Measurements from ENCODE around the gene TMEM89.
A peak's percentile ranks its signal among the peaks of the same experiment; 100 is the strongest.

TMEM89 gene

GRCh38 chr3:48609088-48610005 lies 12.2 kb downstream of the TMEM89 start, which contains the start of gene UQCRC1:
TSS of gene UQCRC1 (minus strand) at chr3:48609646. CDS start at chr3:48609620, 26 bp downstream.
- peak; percentile 94 for DNase-seq

GRCh38 chr3:48607519-48607918 lies 14.1 kb downstream of the TMEM89 start:
- peak; percentile 52 for DNase-seq

DNA sequence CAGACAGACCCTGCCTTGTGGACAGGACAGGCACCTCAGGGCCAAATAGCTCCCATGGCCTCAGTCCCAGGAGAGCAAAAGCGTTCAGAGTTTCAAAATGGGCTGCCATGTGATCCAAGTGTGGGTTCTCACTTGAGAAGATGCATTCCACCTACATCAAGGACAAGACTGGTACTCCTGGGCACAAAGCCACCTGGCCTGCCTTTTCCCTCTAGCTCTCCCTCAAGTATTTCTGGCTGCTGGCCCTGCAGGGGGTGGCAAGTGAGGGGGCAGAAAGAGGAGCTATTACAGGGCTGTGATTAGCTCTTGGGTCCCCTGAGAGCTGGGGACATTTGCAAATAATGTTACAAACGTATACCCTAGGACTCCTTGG lies 20.0 kb downstream of the TMEM89 start:
- DNase-seq: no peak

DNA sequence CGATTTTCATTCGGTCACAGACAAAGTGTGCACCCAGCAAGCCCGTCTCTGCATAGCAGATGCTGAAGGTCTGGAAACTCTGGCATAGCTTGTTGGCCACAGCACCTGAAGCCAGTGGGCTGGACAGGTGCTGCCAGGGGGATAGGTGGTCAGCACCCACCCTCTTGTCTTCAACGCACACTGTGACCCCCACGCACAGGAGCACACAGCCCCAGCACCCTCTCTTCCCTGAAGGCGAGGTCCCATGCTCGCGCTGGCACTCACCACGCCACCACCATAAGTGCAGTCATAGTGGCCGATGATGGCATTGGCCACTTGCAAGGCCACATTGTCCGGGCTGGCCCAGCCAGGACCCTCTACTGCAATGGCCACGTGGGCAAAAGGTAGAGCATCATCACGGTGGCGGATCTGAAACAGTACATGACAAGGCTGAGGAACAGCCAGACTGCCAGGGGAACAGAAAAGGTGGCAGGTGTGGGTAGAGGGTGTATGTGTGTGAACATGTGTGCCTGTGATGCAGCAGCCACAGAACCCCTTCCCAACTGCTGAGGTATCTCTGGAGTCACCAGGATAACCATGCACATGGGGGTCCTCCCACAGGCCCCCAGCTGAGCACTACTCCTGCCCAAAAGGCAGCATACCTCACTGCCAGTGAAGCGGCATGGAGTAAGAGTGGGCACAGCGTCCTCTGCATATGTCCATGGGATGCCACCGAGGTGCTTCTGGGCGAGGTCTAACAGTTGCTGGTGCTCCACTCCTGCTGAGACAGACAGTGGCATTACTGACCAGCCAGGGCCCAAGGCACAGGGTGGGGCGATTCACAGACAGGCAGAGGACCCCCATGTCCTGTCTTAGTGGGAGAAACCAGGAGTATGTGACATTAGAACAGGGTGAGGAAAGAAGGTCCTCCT lies 20.6 kb downstream of the TMEM89 start:
- DNase-seq: no peak

DNA sequence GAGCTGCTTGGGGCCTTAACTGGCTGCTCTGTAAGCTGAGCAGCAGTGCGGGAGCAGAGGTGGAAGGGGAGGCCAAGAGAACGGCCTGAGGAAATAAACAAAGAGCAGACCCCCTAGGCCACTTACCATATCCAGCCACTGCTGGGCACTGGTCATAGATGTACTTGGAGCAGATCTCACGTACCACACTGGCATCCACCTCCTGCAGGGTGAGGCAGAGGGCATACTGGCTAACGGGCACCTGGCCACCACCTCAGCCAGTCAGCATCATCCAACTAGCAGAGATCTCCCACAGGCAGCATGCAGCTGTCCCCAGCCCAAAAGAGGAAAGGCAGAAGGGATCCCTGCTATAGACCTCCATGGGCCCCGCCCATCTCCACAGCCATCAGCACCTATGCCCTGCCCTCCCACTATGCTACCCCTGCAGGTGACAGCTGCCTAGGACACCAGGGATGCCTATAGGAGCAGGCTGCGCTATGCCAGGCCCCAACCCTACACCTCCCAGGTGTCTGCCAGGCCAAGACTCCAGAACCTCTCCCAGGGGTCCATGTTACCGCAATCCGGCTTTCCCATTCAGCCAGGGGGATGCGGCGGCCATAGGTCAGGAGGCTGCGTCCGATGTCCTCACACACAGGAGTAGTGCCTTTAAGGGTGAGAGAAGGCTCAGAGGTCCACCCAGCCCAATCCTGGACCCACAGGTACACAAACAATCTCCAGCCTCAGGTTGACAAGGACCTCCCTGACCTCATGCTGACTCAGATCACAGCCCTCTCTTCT lies 21.9 kb downstream of the TMEM89 start:
- DNase-seq: no peak

- DNase-seq: no peak
Observed at GRCh38 chr3:48599077-48599501, 22.5 kb downstream of the TMEM89 start.

GRCh38 chr3:48598323-48599076 lies 23.1 kb downstream of the TMEM89 start:
- no peak for DNase-seq

- DNase-seq: no peak
Observed at GRCh38 chr3:48597408-48597800, 24.2 kb downstream of the TMEM89 start.

- no peak for DNase-seq
Observed at GRCh38 chr3:48596676-48597407, 24.7 kb downstream of the TMEM89 start.

GRCh38 chr3:48596157-48596556 lies 25.4 kb downstream of the TMEM89 start:
- DNase-seq: no peak

- DNase-seq: no peak
Observed at GRCh38 chr3:48595526-48596121, 25.9 kb downstream of the TMEM89 start.

DNA sequence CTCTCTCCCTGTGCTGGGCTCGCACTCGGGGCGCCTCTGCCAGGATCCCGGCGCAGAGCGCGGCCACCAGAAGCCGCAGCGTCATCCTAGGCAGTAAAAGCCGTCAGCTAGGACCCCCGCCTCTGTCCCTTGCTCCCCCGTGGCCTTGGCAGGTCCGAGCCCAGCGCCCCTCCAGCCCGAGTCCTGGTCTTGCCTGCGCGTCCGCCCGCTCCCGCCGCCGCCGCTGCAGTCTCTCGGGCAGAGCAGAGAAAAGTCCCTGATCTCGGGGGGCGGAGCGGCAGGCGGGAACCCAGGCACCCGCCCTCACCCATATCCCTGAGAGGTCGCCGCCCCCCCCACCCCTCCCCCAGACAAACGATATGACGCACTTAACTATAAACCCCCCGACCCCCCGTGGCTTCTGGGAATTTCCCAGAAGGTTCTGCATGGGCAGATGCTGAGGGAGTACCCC lies 26.5 kb downstream of the TMEM89 start, which contains the start of gene COL7A1:
TSS of gene COL7A1 (minus strand) at position 255 of the 451 bp plus-strand sequence. CDS start at position 85, 170 bp downstream.
- no peak for DNase-seq

- no peak for DNase-seq
Observed at GRCh38 chr3:48594417-48595049, 27.0 kb downstream of the TMEM89 start.

- DNase-seq: no peak
Observed at GRCh38 chr3:48593337-48593736, 28.2 kb downstream of the TMEM89 start.

DNA sequence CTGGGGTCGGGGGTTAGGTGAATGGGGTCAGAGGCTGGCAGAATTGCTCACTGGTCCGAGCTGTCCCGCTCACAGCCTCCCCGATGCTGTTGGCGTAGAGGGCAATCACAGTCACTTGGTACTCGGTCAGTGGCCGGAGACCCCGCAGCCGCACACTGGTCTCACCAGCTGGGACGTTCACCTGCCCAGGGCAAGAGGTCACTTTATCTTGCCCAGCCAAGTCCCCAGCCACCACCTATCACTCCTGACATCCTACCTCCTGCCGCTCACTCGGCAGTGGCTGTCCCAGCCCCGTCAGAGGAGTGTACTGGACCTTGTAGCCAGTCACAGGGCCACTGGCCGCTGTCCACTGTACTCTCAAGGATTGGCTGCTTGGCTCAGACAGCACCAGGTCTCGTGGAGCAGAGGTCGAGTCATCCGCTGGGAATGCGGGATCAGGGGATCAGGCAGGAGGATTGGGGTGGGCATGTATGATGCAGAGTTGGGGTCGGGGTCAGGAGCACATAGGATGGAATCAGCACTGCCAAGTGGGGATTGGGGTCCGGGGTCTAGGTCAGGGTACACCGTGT lies 29.0 kb downstream of the TMEM89 start:
- no peak for DNase-seq

GRCh38 chr3:48591886-48592518 lies 29.6 kb downstream of the TMEM89 start:
- DNase-seq: no peak

DNA sequence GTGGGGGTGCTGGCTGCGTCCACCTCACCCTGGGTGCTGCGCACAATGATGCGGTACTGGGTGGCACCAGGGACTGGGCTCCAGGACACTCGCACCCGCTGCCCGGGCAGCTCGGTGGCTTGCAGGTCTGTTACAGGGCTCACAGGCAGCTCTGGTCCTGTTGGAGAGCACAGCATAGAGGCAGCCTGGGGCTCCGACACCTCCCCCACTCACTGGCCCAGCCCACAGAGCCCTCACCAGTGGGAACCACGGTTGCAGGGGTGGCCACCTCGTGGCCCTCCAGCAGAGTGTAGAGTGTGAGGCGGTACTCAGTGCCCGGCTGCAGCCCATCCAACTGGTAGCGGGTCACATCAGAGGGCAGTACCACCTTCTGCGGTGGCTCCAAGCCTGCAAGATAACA lies 30.1 kb downstream of the TMEM89 start:
- DNase-seq: no peak

DNA sequence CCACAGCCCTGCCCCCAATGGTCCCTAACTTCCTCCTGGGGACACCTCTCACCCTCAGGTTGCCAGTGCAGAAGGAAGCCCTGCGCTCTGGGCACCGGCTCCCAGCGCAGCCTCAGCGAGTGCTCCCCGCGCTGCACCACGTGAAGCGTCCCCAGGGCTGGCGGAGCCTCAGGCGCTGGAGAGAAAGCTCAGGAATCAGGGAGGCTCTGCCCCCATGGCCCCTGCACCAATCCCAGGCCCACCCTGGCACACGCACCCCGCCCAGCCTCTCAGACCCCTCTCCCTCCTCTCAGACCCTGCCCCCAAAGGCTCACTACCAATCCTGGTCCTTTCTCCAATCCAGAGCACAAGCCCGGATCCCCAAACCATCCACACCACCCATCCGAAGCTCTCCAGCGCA lies 33.3 kb downstream of the TMEM89 start:
- DNase-seq: no peak

DNA sequence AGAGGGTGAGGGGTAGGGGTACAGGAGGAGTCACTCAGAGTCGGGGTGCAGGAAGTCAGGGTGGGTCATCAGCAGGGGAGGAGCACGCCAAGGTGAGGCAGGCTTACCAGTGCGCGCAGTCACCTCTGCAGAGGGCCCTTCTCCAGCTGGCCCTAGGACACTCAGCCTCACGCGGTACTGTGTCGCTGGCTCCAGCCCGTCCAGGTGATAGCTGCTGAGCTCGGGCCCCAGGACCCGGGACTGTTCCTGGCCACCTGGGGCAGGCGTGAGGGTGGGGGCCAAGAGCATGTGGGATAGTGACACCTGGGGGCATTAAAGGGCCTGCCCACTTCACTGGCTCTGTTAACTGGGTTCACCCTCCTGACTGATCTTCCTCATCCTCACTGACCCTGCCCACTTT lies 33.9 kb downstream of the TMEM89 start:
- DNase-seq: no peak
